Omental fat pad (tissue), 4 donors: ENCODE data around the gene LRCH3. TPM values are rescaled to one million over a fixed set of nuclear protein-coding genes. Genes with fewer than 3 reads are reported as not detected.

Experiments
- ATAC-seq: fragments of 150-250 bp; one replicate; pipeline ENCODE4 v1.9.1; 2016; ENCODE audit warnings: mild to moderate bottlenecking, moderate library complexity; ENCODE audit not compliant: low FRiP score
- DNase-seq: peaks from one replicate; pipeline ENCODE4 v3.0.0-alpha.2; 2019; ENCODE audit warnings: low spot score
- total RNA-seq, 4 donors: library from RNA; depleted of rRNA; stranded (reverse); fragments of >200 nt; gene quantifications; one replicate each; pipeline ENCODE4 v1.1.0, GENCODE V29; 2016
- TF ChIP-seq, protein P1 (sequence below), 3 donors: fragments of 450-650 bp; IDR thresholded peaks; one replicate each; pipeline ENCODE4 v1.5.1; 2016 to 2017; ENCODE audit warnings: antibody characterized with exemption in 3 of 3, mild to moderate bottlenecking in 3 of 3, moderate library complexity in 2 of 3

LRCH3 gene
- total RNA-seq, result 10 to 100 TPM; 34.8 to 70.9 (median 38.0) TPM

GRCh38 chr3:197791113-197791891, at the start of gene LRCH3:
Gene LRCH3 (plus strand): TSS chr3:197791254. CDS start chr3:197791279, 25 bp downstream.
- ATAC-seq, result peak; percentile 81
- DNase-seq, result peak; percentile 55

DNA sequence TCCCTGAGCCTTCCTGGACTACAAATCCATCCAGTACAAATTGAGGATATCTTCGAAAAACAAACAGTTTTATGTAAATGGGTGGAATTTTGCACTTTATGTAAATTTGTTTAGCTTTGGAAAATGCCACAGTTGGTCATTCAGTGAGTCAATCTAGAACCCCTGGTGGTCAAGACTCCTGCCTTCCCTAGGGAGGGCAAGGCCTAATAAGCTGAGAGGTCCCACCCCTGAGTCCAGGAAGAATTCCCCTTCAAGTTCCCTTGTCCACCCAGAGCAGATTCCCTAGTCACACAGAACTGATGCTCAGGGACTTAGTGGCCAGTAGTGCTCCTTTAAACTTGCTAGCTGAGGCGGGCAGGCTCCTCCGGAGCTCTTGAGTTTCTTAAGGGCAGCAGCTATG, 48.3 kb upstream of the LRCH3 start:
- ATAC-seq (no peak), DNase-seq (no peak)
- TF ChIP-seq, protein P1, sequence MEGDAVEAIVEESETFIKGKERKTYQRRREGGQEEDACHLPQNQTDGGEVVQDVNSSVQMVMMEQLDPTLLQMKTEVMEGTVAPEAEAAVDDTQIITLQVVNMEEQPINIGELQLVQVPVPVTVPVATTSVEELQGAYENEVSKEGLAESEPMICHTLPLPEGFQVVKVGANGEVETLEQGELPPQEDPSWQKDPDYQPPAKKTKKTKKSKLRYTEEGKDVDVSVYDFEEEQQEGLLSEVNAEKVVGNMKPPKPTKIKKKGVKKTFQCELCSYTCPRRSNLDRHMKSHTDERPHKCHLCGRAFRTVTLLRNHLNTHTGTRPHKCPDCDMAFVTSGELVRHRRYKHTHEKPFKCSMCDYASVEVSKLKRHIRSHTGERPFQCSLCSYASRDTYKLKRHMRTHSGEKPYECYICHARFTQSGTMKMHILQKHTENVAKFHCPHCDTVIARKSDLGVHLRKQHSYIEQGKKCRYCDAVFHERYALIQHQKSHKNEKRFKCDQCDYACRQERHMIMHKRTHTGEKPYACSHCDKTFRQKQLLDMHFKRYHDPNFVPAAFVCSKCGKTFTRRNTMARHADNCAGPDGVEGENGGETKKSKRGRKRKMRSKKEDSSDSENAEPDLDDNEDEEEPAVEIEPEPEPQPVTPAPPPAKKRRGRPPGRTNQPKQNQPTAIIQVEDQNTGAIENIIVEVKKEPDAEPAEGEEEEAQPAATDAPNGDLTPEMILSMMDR (IDR thresholded peaks at IDR 0.05), result no peak

More at GRCh38 chr3:197791113-197791891, at the start of gene LRCH3:
- TF ChIP-seq, protein P1 (IDR thresholded peaks at IDR 0.05), result no peak

GRCh38 chr3:197746209-197746608, 44.8 kb upstream of the LRCH3 start:
- TF ChIP-seq, protein P1 (IDR thresholded peaks at IDR 0.05), result no peak
- ATAC-seq, result no peak
- DNase-seq, result no peak

DNA sequence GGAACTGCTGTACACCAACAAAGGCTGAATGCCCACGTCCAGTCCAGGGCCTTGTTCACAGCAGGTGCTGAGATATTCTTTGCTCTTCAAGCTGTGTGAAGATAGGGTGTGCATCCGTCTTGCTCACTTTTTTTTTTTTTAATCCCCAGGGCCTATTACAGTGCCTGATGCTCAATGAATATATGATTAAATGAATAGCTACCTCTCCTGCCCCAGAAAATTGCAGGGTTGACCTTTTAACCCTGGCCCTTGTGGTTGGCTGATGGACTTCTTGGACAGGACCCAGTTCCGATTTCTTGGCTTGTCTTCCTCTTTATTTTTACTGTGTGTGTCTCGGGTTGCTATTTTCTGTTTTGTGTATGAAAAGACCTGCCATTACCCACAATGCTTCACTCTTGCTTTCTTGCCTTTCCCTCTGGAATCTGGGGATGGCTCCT, 44.2 kb upstream of the LRCH3 start:
- TF ChIP-seq, protein P1 (IDR thresholded peaks at IDR 0.05), result no peak
- ATAC-seq, result no peak
- no peak for DNase-seq

- TF ChIP-seq, protein P1 (IDR thresholded peaks at IDR 0.05), result no peak
- DNase-seq (no peak), ATAC-seq (no peak)
Measured at GRCh38 chr3:197748597-197749314, 42.3 kb upstream of the LRCH3 start.

GRCh38 chr3:197749315-197749600, 41.8 kb upstream of the LRCH3 start:
- DNase-seq, result no peak
- TF ChIP-seq, protein P1 (IDR thresholded peaks at IDR 0.05), result no peak
- peak; percentile 60 for ATAC-seq
